HT-29 (cell line): ENCODE results near the gene MFAP2. TPM values are rescaled to one million over a fixed set of nuclear protein-coding genes. Genes with fewer than 3 reads are reported as not detected.
"Not testable (repeated sequence)": the region's sequence is repeated elsewhere in the genome, so short reads cannot be mapped to it uniquely, and the experiment has no call there.

Experiments used
- DNase-seq: peaks from one replicate; pipeline ENCODE4 v3.0.0-alpha.2; 2015; ENCODE audit warnings: low spot score
- total RNA-seq: library from RNA; depleted of rRNA; stranded (reverse); fragments of >200 nt; shearing (Covaris generic); gene quantifications from 2 replicates; pipeline ENCODE4 v1.2.3, GENCODE V29; 2014; rRNA removed

MFAP2 gene
- total RNA-seq, 1 experiment from 2014 or later, result 0.33 TPM

DNA sequence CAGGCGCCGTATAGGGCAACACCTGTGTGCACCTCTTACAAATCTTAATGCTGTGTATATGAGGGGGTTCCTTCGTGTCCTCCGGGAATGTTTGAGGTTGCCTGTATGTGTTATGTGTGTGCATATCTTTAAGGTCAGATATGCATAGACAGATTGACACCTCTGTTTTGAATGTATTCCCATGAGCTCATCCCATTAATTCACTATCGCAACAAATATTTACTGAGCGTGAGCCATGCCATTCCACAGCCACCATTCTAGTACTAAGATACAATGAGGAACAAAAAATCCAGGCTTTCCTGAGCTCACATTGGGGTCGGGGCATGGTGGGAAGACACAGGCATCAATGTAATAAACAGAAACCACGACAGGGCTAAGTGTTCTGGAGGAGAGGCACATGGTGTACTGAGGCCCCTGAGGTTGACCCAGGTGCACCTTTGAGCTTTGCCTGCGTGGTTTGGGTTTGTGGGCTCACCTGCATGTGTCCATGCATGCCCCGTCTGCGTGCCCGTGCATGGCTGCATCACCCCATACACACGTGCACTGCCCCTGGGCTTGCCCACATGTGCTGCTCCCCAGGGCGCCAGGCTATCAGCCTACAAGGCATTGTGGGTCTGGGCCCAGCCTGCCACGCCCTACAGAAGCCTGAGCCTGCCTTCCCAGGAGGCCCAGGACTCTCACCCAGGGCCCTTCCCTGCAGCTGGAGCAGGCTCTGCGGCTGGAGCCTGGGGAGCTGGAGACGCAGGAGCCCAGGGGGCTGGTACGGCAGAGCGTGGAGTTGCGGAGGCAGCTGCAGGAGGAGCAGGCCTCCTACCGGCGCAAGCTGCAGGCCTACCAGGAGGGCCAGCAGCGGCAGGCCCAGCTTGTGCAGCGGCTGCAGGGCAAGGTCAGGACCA is 51.0 kb downstream of the MFAP2 start:
- DNase-seq, result not testable (repeated sequence)

DNA sequence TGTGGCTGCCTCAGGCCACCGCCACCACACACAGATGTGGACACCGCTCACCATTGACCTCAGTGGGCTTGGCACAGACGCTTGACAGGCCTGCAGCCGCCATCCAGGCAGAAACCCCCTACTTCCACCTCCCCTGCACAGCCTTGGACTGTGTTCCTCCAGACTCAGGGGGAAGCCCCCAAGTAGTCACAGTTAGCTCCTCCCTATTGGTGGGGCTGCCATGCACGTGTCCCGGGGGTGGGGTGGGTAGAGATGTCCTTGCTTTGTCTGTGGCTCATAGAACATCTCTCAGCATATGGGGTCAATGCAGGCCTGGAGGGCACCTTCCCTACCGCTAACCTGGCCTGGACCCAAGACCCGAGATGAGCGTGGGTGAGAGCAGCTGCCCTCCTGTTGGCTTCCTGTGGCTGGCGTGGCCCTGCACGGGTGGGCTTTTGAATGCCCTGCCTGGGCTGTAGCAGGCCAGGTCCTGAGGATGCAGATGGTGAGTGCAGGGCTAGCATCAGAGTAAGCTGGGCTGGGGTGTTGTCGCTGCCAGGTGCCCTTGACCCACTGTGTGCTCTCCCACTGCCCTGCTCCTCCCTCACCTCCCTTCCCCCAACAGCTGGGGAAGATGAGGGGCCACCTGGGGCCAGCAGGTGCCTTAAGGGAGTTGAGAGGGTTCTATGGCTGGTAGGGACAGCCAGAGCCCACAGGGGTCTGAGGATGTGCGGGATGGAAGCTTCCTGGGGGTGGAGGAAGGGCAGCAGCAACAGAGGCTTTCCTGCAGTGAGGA is 52.5 kb downstream of the MFAP2 start:
- no peak for DNase-seq

DNA sequence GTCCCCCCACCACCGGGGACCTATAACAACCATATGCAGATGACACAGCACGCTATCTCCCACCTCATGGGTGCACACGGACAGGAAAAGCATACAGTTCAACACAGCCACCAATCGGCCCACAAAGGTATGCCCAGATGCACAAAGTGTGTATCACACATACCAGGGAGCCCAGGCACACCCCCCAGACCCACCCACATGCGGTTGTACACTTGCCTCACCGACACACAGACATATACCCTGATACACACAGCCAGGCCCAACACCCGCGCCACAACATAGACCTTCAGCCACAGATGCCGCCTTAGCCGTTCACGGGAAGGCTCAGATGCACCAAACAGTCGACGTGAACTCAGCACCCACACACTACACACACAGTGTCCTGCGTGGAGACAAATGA is 53.2 kb downstream of the MFAP2 start:
- DNase-seq, result no peak

DNA sequence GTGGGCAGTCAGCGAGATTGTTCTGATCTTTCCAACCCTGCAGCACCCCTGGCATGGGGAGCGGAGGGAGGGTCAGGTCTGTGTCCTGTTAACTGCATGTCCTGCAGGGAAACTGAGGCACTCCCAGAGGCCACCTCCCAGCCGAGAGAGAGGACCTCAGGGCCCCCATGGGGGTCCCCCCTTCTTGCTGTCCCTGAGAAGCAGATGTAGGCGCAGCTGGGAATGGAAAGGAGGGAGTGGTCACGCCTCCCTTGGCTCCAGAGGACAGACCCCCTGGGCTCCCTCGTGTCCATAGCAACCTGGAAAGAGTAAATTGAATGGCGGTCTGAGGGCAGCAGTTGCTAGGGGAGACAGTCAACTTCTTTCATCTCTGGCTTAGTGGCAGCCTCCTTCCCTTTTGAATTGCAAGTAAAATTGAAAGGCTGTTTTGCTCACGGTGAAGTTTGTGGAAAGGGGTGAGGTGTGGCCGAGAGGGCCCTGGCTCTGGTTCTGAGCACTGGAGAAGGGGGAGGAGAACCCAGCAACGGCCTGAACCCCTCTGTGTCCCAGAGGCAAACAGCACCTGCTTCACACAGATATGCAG is 53.8 kb downstream of the MFAP2 start:
- no peak for DNase-seq

DNA sequence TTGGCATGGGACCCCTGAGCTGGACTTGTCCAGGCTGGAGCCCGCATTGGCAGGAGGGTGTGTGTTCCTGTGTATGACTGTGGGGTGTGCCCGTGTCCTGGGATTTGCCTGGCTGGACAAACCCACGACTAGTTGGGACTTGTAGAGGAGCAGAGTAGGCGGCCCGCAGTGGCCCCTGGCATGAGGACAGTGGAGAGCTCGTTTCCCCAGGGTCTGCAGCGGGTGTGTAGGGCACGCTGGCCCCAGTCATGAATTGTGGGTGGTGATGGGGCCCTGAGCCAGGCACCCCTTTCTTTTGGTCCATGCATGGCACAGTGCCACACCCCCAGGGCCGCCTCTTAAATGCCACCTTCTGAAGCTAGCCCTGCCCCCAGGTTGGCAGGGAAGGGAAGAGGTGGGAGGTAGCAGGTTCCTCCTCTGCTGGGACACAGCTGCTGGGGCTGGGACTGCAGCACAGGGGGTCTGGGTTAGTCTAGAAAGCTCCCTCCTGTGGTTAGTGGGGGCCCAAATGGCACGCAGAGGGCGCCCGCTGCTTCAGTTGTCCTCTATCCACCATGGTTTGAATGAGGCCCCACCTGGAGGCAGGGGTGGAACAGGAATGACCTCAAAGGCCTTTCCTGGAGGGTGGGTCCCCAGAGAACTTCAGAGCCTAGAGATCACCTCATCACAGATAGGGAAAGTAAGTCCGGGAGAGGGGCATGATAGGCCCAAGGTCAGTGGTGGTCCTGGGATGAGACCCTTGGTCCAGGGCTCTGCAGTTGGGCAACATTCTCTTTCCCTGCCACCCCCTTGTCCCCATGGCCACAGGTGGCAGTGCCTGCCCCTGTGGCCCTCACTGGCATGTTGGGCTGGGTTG is 54.6 kb downstream of the MFAP2 start:
- DNase-seq, result no peak

DNA sequence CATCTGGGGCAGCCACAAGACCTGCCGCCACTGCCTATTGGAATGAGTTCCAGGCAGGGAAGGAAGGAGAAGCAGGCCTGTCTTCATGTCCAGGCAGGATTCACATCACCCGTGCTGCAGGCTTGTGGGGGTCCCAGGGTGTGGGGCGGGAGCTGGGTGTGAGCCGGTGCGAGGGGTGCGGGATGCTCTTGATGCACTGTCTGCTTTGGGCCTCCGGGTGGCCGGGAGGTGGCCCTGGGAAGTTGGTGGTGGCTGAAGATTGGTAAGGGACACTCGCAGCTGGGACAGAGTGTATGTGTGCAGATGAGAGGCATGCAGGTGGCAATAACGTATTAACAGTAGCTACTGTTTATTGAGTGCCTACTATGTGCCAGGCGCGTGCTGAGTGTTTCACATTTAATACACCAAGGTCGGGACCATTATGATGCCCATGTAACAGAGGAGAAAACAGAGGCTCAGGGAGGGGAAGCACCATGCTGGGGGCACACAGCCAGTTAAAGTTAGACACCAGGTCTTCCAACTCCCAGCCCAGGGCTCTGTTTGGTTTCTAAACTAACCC is 55.4 kb downstream of the MFAP2 start:
- no peak for DNase-seq

Other genes with a start within 250 kb of the MFAP2 start
- gene RNU1-4, start 240.1 kb downstream of the MFAP2 start, total RNA-seq, result under 0.01 TPM in 2 replicates
- under 0.01 TPM in 2 replicates for gene RNU1-2, start 84.6 kb downstream of the MFAP2 start, total RNA-seq
- gene CROCC, start 58.7 kb downstream of the MFAP2 start, total RNA-seq, result 12.0 and 13.2 TPM in 2 replicates
- 82.3 and 114 TPM in 2 replicates for gene ATP13A2, start 31.3 kb upstream of the MFAP2 start, total RNA-seq
- gene SDHB, start 73.4 kb upstream of the MFAP2 start, total RNA-seq, result 145 and 157 TPM in 2 replicates
- gene PADI2, start 138.8 kb upstream of the MFAP2 start, total RNA-seq, result 3.4 and 3.8 TPM in 2 replicates
- gene PADI1, start 224.5 kb upstream of the MFAP2 start, total RNA-seq, result 16.3 and 17.5 TPM in 2 replicates